Activated CD4-positive, alpha-beta T cell treated with anti-CD3 and anti-CD28 coated beads for 24 hours (primary cell): ENCODE data around the gene SPDYE1.
"Not testable (repeated sequence)": the region's sequence is repeated elsewhere in the genome, so short reads cannot be mapped to it uniquely, and the experiment has no call there.

ENCODE experiments used
- DNase-seq, 2 donors: peaks; one replicate each; pipeline ENCODE4 v3.0.0-alpha.2; 2020; ENCODE audit warnings: low read depth in 2 of 2

Gene SPDYE1

GRCh38 chr7:43992896-43993295 is 4.8 kb upstream of the SPDYE1 start:
- not testable (repeated sequence) for DNase-seq

- DNase-seq: not testable (repeated sequence)
These were observed 3.0 kb upstream of the SPDYE1 start for GRCh38 chr7:43994681-43995080.

DNA sequence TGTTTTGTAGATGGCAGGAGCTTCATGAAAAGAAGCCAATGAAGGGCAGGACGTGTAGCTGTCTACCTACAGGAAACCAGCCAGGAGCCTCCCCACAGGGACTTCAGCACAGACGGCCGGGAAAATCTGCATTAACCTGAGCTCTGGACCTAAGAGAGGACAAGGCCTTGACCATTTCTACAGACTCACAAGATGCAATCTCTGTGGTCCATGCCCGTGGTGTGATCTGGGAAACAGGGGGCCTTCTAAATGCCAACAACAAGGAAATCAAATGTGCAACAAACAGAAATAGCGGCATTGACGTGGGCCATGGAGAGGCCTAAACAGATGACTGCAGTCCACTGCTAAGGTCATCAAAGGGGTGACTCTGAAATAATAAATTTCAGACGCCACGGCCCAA is 14.4 kb downstream of the SPDYE1 start:
- DNase-seq: not testable (repeated sequence)

DNA sequence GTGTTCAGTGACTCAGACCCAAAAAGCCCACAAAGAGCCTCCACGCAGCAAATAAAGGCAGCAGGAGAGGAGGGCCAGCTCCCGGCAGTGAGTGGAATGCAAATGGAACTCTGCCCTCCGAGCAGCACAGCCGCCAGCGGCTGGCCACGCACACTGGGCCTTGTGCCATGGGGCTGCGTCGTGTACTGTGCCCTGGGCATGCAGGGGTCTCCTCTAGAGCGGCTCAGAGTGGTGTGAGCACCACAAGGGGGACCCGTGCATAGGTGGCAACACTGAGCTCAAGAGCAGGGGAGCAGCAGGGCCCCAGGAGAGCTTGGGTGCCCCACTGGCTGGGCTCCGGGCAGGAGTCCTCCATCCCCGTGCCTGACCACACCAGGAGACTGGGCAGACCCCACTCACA is 17.4 kb downstream of the SPDYE1 start:
- DNase-seq: not testable (repeated sequence)

DNA sequence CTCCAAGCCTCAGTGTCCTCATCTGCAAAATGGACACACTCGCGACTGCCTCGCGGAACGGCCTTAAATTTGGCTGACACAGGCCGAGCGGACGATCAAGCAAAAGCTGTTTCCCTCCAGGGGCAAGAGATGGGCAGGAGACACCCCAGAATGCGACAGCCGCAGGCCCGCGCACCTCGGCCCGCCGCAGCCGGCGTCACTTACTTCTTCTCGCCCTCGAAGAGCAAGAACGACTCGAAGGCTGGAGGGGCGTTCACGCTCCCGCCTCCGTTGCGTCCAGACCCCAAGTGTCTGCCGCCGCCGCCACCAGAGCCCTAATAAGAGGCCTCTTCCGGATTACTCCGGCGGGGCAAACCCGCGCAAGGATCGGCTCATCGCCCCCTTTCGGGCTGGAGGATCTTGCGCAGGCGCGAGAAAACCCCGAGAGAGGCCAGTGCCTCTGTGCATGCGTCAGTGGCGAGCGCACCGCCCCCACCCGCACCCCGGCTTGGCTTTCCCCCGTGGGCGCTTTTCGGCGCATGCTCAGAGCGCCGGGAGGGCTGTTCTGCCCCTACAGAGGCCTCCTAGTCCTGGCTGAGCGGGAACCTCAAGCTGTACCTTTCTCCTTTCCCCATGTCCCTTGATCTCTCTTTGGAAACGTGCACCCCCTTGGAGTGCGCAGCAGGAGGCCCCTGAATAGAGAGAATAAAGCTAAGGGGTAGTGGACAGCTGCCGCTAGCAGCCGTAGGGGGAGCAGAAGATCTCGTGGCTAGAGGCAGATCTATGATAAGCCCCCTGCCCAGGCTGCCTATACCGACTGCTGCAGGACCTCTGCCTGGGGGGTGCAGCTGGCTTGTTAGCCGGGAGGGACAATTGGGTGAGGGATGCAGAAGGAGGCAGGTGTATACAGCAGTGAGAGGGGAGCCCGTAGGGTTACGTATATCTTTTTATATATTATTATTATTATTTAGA is 21.4 kb downstream of the SPDYE1 start:
- DNase-seq: peak; percentile 98 to 99

DNA sequence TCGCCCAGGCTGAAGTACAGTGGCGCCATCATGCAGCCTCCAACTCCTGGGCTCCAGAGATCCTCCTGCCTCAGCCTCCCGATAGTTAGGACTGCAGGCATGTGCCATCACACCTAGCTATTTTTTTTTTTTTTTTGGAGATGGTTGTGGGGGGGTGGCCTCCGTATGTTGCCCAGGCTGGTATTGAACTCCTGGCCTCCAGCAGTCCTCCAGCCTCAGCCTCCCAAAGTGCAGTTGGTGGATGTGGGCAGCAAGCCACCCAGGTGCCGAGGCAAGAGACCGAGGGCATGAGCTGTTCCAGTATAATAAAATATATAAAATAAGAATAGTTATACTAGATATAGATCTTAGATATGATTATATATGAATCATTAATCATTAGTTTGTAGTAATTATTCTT is 22.1 kb downstream of the SPDYE1 start:
- not testable (repeated sequence) for DNase-seq

DNA sequence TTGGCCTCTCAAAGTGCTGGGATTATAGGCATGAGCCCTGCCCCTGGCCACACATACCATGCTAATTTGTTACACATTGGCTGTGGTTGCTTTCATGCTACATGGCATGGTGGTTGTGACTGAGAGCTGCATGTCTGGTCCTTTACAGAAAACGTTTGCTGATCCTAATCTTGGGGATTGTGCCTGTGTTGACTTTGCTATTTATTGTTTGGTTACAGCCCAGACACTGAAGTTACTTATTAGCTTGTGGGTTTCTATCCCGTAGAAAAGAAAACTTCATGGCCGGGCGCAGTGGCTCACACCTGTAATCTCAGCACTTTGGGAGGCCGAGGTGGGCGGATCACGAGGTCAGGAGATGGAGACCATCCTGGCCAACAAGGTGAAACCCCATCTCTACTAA is 24.4 kb downstream of the SPDYE1 start:
- not testable (repeated sequence) for DNase-seq

GRCh38 chr7:44022796-44023467 is 25.2 kb downstream of the SPDYE1 start:
- DNase-seq: not testable (repeated sequence)

GRCh38 chr7:44029433-44029832 is 31.7 kb downstream of the SPDYE1 start:
- not testable (repeated sequence) for DNase-seq

- DNase-seq: not testable (repeated sequence)
These were observed 32.3 kb downstream of the SPDYE1 start for GRCh38 chr7:44030029-44030428.

GRCh38 chr7:44031319-44031718 is 33.6 kb downstream of the SPDYE1 start:
- DNase-seq: not testable (repeated sequence)

GRCh38 chr7:44032031-44032430 is 34.3 kb downstream of the SPDYE1 start:
- not testable (repeated sequence) for DNase-seq

DNA sequence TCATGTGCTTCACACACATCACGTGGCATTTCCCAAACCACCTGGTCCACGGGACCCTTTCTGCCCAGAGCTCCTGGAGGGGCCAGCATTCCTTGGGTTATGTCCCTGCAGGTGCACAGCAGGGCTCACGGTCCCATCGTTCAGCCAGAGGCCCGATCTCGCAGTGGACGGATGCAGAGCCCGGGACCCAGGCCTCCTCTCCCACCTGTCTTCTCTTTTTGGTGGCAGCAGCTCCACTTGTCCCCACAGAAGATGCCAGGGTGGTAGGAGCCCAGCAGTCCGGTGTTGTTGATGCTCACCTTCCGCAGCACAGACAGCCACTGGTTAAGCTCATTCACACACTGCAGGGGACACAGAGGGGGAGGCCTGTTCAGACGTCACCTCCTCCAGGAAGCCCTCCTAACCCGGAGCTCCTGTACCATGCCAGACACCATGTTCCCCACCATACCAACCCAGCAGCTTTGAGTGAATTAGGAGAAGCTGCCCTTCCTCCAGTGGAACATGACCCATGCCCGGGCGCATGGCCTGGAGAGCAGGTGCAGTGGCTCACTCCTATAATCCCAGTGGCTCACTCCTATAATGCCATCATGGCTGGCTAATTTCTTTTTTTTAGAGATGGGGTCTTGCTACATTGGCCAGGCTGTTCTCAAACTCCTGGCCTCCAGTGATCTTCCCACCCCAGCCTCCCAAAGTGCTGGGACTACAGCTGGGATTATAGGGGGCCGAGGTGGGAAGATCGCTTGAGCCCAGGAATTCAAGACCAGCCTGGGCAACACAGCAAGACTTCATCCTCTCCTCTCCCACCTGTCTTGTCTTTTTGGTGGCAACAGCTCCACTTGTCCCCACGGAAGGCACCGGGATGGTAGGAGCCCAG is 36.5 kb downstream of the SPDYE1 start:
- not testable (repeated sequence) for DNase-seq

DNA sequence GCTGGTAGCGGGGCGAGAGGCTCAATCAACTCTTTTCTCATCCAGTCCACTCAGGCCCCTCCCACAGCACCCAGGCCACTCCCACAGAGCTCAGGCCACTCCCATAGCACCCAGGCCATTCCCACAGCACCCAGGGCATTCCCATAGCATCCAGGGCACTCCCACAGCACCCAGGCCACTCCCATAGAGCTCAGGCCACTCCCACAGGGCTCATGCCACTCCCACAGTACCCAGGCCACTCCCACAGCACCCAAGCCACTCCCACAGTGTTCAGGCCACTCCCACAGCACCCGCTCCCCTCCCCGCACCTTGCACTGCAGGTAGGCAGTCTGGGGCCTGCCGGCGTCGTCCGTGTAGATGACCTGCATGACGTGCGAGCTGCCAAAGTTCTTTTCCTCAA is 38.7 kb downstream of the SPDYE1 start:
- DNase-seq: peak in 1 of 2 donors; percentile 29

- not testable (repeated sequence) for DNase-seq
These were observed 40.3 kb downstream of the SPDYE1 start for GRCh38 chr7:44037951-44038350.

- not testable (repeated sequence) for DNase-seq
These were observed 40.9 kb downstream of the SPDYE1 start for GRCh38 chr7:44038553-44038952.

GRCh38 chr7:44038961-44039558 is 41.4 kb downstream of the SPDYE1 start:
- peak; percentile 65 to 66 for DNase-seq

GRCh38 chr7:44039800-44040492 is 42.2 kb downstream of the SPDYE1 start:
- DNase-seq: not testable (repeated sequence)

GRCh38 chr7:44040493-44040891 is 42.8 kb downstream of the SPDYE1 start:
- DNase-seq: peak; percentile 35 to 46

DNA sequence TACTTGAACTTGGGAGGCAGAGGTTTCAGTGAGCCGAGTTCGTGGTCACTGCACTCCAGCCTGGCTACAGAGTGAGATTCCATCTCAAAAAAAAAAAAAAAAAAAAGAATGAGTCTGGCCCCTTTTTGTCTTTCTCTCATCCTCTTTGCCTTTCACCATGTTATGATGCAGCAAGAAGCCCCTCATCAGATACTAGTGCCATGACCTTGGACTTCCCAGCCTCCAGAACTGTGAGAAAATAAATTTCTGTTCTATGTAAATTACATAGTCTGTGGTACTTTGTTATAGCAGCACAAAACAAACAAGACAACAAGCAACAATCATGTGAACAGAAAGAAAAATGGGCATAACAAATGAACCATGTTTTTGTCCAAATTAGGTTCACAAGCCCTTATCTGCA is 44.5 kb downstream of the SPDYE1 start:
- no peak for DNase-seq

DNA sequence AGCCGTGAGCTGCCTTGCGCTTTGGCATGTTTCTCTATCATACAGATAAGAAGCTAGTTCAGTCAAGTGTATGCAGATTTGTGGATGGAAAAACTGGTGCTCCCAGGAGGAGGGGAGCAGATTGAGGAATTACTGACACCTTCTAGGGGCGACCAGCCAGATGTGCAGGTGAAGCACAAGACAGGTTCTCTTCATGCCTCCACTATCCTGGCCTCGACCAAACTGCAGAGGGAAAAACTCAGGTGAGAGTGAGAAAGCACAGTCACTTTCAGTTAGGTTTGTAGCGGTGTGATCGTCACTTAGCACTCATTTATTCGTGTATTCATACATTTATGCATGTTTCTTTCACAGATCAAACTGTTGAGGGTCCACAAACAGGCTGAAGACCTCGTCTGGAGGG is 46.2 kb downstream of the SPDYE1 start:
- no peak for DNase-seq
